GM12864 (cell line): ENCODE results near the gene C20orf173.

Experiments used
- DNase-seq: peaks from one replicate; pipeline ENCODE4 v3.0.0-alpha.2; 2011; ENCODE audit warnings: low read depth
- H3K4me3 ChIP-seq: 2 replicates; pipeline ENCODE4 v1.5.1; 2011; ENCODE audit warnings: mild to moderate bottlenecking, low read depth, low read length, control low read depth
- CTCF ChIP-seq: IDR thresholded peaks from 2 replicates; pipeline ENCODE4 v1.5.1; 2011; ENCODE audit warnings: low read depth, mild to moderate bottlenecking, moderate library complexity, low read length, control low read depth, inconsistent platforms; ENCODE audit errors: missing control alignments

Gene C20orf173

GRCh38 chr20:35490736-35491181 is 38.7 kb downstream of the C20orf173 start:
- TF ChIP-seq CTCF = no peak
- DNase-seq = peak; percentile 58
- peak overlapping the region; percentile 81 for H3K4me3 ChIP-seq

- no peak for DNase-seq
- H3K4me3 ChIP-seq = peak overlapping the region; percentile 81
- no peak for TF ChIP-seq CTCF
Measured at GRCh38 chr20:35489717-35490116, 39.7 kb downstream of the C20orf173 start.

GRCh38 chr20:35487479-35487878 is 42.0 kb downstream of the C20orf173 start:
- no peak overlapping the region for H3K4me3 ChIP-seq
- no peak for DNase-seq
- TF ChIP-seq CTCF = no peak

GRCh38 chr20:35479798-35480197 is 49.7 kb downstream of the C20orf173 start:
- no peak overlapping the region for H3K4me3 ChIP-seq
- TF ChIP-seq CTCF = no peak
- DNase-seq = no peak

GRCh38 chr20:35478804-35479472 is 50.5 kb downstream of the C20orf173 start:
- H3K4me3 ChIP-seq = no peak overlapping the region
- peak; percentile 49 for TF ChIP-seq CTCF
- DNase-seq = no peak
